Epidermal melanocyte (primary cell): Measurements from ENCODE around the gene ADD1.
A peak's percentile ranks its signal among the peaks of the same experiment; 100 is the strongest.
"Not testable (repeated sequence)": the region's sequence is repeated elsewhere in the genome, so short reads cannot be mapped to it uniquely, and the experiment has no call there.

Source experiments
- DNase-seq: peaks from one replicate; pipeline ENCODE4 v3.0.0; 2011; ENCODE audit warnings: low spot score; ENCODE audit not compliant: insufficient read length

ADD1 gene

GRCh38 chr4:2933566-2934076 is 90.0 kb downstream of the ADD1 start:
- DNase-seq = no peak

GRCh38 chr4:2934077-2934812 is 90.6 kb downstream of the ADD1 start:
- no peak for DNase-seq

GRCh38 chr4:2934813-2935761 is 91.4 kb downstream of the ADD1 start:
- DNase-seq = peak; percentile 98

GRCh38 chr4:2935762-2936743 is 92.4 kb downstream of the ADD1 start:
- no peak for DNase-seq

GRCh38 chr4:2936773-2937145 is 93.1 kb downstream of the ADD1 start:
- DNase-seq = no peak

- DNase-seq = no peak
Observed at GRCh38 chr4:2937146-2937857, 93.7 kb downstream of the ADD1 start.

- no peak for DNase-seq
Observed at GRCh38 chr4:2937986-2938385, 94.3 kb downstream of the ADD1 start.

- not testable (repeated sequence) for DNase-seq
Observed at GRCh38 chr4:2938411-2938810, 94.8 kb downstream of the ADD1 start.

- no peak for DNase-seq
Observed at GRCh38 chr4:2938906-2939305, 95.3 kb downstream of the ADD1 start.

- DNase-seq = no peak
Observed at GRCh38 chr4:2939383-2940243, 96.0 kb downstream of the ADD1 start.

GRCh38 chr4:2940267-2941137 is 96.9 kb downstream of the ADD1 start:
- no peak for DNase-seq

GRCh38 chr4:2941138-2942036 is 97.7 kb downstream of the ADD1 start:
- DNase-seq = no peak

GRCh38 chr4:2942037-2942531 is 98.4 kb downstream of the ADD1 start:
- no peak for DNase-seq

- no peak for DNase-seq
Observed at GRCh38 chr4:2942532-2943363, 99.1 kb downstream of the ADD1 start.

GRCh38 chr4:2943364-2944090 is 99.9 kb downstream of the ADD1 start:
- DNase-seq = no peak

- DNase-seq = no peak
Observed at GRCh38 chr4:2944091-2944482, 100.4 kb downstream of the ADD1 start.
